WTC11 (cell line): ENCODE measurements around the gene CTRB1. TPM values are rescaled to one million over a fixed set of nuclear protein-coding genes. Genes with fewer than 3 reads are reported as not detected.

Source experiments
- ATAC-seq: fragments of 200-7000 bp; cut with Tn5 transposase; 2 replicates; pipeline ENCODE4 v1.10.0; 2021; ENCODE audit warnings: mild to moderate bottlenecking, moderate library complexity
- CTCF ChIA-PET: fragments of 300-600 bp; sonication (Branson Sonifier 250); formaldehyde crosslinking; loops from one replicate; lab custom pipeline; 2021; ENCODE audit warnings: antibody characterized with exemption; lab: Charles Lee
- POLR2A ChIA-PET: fragments of 350-600 bp; sonication (Branson Sonifier 250); formaldehyde crosslinking; loops from one replicate; lab custom pipeline; 2021; ENCODE audit warnings: antibody characterized with exemption; lab: Charles Lee
- DNase-seq: peaks from one replicate; pipeline ENCODE4 v3.0.0; 2021; ENCODE audit warnings: low spot score
- H3K27ac Mint-ChIP-seq: 2 replicates; pipeline ENCODE4 v1.8.0; 2021; ENCODE audit warnings: mixed read lengths
- H3K27me3 Mint-ChIP-seq: 2 replicates; pipeline ENCODE4 v1.8.0; 2021; ENCODE audit warnings: low read depth, mild to moderate bottlenecking, moderate library complexity, mixed read lengths
- H3K36me3 Mint-ChIP-seq: 2 replicates; pipeline ENCODE4 v1.8.0; 2021; ENCODE audit warnings: mixed read lengths
- H3K4me1 Mint-ChIP-seq: 2 replicates; pipeline ENCODE4 v1.8.0; 2022; ENCODE audit warnings: mixed read lengths
- H3K4me3 Mint-ChIP-seq: 2 replicates; pipeline ENCODE4 v1.8.0; 2021; ENCODE audit warnings: mild to moderate bottlenecking, moderate library complexity, mixed read lengths
- H3K9me3 Mint-ChIP-seq: 2 replicates; pipeline ENCODE4 v1.8.0; 2021; ENCODE audit warnings: mixed read lengths
- CREB1 ChIP-seq: sonication (generic); formaldehyde crosslinking; IDR thresholded peaks from 2 replicates; pipeline ENCODE4 v1.8.0; 2023; ENCODE audit warnings: mild to moderate bottlenecking, missing genetic modification reagents
- ELF4 ChIP-seq: sonication (generic); formaldehyde crosslinking; IDR thresholded peaks from 2 replicates; pipeline ENCODE4 v1.8.1; 2022; ENCODE audit warnings: low read depth, mild to moderate bottlenecking, moderate library complexity, missing genetic modification reagents
- GABPB1 ChIP-seq: sonication (generic); formaldehyde crosslinking; IDR thresholded peaks from 2 replicates; pipeline ENCODE4 v1.8.1; 2023; ENCODE audit warnings: mild to moderate bottlenecking, missing genetic modification reagents
- GTF2I ChIP-seq: fragments of 250-450 bp; sonication (Bioruptor Pico); conservative IDR thresholded peaks from 2 replicates; pipeline ENCODE4 v1.4.0; 2021; ENCODE audit warnings: mild to moderate bottlenecking
- KAT7 ChIP-seq: sonication (generic); formaldehyde crosslinking; IDR thresholded peaks from 2 replicates; pipeline ENCODE4 v1.8.1; 2023; ENCODE audit warnings: missing genetic modification reagents, mild to moderate bottlenecking, borderline replicate concordance
- NFYB ChIP-seq: sonication (generic); formaldehyde crosslinking; conservative IDR thresholded peaks from 2 replicates; pipeline ENCODE4 v1.8.0; 2022; ENCODE audit warnings: low read depth, missing genetic modification reagents
- NR1H2 ChIP-seq: sonication (generic); formaldehyde crosslinking; IDR thresholded peaks from 2 replicates; pipeline ENCODE4 v1.9.0; 2021; ENCODE audit warnings: mild to moderate bottlenecking, moderate library complexity, missing genetic modification reagents
- RORB ChIP-seq: fragments of 250-450 bp; sonication (Bioruptor Pico); IDR thresholded peaks from 2 replicates; pipeline ENCODE4 v1.9.0; 2021; ENCODE audit warnings: mild to moderate bottlenecking
- SMAD3 ChIP-seq: sonication (generic); formaldehyde crosslinking; IDR thresholded peaks from 2 replicates; pipeline ENCODE4 v1.8.0; 2022; ENCODE audit warnings: missing genetic modification reagents, mild to moderate bottlenecking, borderline replicate concordance
- SOX15 ChIP-seq: fragments of 250-450 bp; sonication (Bioruptor Pico); IDR thresholded peaks from 2 replicates; pipeline ENCODE4 v1.9.0; 2021; ENCODE audit warnings: mild to moderate bottlenecking
- SP1 ChIP-seq: sonication (generic); formaldehyde crosslinking; conservative IDR thresholded peaks from 2 replicates; pipeline ENCODE4 v1.8.1; 2022; ENCODE audit warnings: missing genetic modification reagents
- TEAD1 ChIP-seq: sonication (generic); formaldehyde crosslinking; IDR thresholded peaks from 2 replicates; pipeline ENCODE4 v1.8.0; 2022; ENCODE audit warnings: mild to moderate bottlenecking, missing genetic modification reagents
- ZNF317 ChIP-seq: sonication (generic); formaldehyde crosslinking; IDR thresholded peaks from 2 replicates; pipeline ENCODE4 v1.8.1; 2023; ENCODE audit warnings: low read depth, mild to moderate bottlenecking, moderate library complexity, missing genetic modification reagents, borderline replicate concordance
- total RNA-seq: library from RNA; stranded (reverse); gene quantifications from 3 replicates; pipeline ENCODE4 v1.2.3, GENCODE V29; 2021
- TF ChIP-seq, protein P1 (sequence below): fragments of 250-450 bp; sonication (Bioruptor Pico); IDR thresholded peaks from 2 replicates; pipeline ENCODE4 v1.9.0; 2021; ENCODE audit warnings: mild to moderate bottlenecking
- TF ChIP-seq, protein P2 (sequence below): sonication (generic); formaldehyde crosslinking; IDR thresholded peaks from 2 replicates; pipeline ENCODE4 v1.8.0; 2022; ENCODE audit warnings: mild to moderate bottlenecking, missing genetic modification reagents
- TF ChIP-seq, protein P3 (sequence below): fragments of 250-450 bp; sonication (Bioruptor Pico); IDR thresholded peaks from 2 replicates; pipeline ENCODE4 v1.9.0; 2021; ENCODE audit warnings: mild to moderate bottlenecking
- TF ChIP-seq, protein P4 (sequence below): sonication (generic); formaldehyde crosslinking; IDR thresholded peaks from 2 replicates; pipeline ENCODE4 v1.8.1; 2022; ENCODE audit warnings: low read depth, mild to moderate bottlenecking, moderate library complexity, missing genetic modification reagents, borderline replicate concordance

Gene CTRB1
- total RNA-seq, 1 experiment from 2014 or later, result 3.9 TPM

DNA sequence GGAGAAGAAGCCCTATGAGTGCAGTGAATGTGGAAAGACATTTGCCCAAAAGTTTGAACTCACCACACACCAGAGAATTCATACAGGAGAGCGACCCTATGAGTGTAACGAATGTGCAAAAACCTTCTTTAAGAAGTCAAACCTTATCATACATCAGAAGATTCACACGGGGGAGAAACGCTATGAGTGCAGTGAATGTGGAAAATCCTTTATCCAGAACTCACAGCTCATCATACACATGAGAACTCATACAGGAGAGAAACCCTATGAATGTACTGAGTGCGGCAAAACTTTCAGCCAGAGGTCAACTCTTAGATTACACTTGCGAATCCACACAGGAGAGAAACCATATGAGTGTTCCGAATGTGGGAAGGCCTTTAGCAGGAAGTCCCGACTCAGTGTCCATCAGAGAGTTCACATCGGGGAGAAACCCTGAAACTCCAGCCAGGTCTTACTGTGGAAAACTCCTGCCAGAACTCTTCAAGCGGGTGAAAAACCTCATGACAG is 48.8 kb upstream of the CTRB1 start (continued):
- TF ChIP-seq, protein P1, sequence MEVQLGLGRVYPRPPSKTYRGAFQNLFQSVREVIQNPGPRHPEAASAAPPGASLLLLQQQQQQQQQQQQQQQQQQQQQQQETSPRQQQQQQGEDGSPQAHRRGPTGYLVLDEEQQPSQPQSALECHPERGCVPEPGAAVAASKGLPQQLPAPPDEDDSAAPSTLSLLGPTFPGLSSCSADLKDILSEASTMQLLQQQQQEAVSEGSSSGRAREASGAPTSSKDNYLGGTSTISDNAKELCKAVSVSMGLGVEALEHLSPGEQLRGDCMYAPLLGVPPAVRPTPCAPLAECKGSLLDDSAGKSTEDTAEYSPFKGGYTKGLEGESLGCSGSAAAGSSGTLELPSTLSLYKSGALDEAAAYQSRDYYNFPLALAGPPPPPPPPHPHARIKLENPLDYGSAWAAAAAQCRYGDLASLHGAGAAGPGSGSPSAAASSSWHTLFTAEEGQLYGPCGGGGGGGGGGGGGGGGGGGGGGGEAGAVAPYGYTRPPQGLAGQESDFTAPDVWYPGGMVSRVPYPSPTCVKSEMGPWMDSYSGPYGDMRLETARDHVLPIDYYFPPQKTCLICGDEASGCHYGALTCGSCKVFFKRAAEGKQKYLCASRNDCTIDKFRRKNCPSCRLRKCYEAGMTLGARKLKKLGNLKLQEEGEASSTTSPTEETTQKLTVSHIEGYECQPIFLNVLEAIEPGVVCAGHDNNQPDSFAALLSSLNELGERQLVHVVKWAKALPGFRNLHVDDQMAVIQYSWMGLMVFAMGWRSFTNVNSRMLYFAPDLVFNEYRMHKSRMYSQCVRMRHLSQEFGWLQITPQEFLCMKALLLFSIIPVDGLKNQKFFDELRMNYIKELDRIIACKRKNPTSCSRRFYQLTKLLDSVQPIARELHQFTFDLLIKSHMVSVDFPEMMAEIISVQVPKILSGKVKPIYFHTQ (CRISPR knock-in tag), result no peak
- TF ChIP-seq CREB1 (CRISPR knock-in tag), result no peak
- no peak for TF ChIP-seq SOX15 (CRISPR knock-in tag)
- no peak for TF ChIP-seq ZNF317 (CRISPR knock-in tag)
- TF ChIP-seq SMAD3 (CRISPR knock-in tag), result no peak
- TF ChIP-seq, protein P2, sequence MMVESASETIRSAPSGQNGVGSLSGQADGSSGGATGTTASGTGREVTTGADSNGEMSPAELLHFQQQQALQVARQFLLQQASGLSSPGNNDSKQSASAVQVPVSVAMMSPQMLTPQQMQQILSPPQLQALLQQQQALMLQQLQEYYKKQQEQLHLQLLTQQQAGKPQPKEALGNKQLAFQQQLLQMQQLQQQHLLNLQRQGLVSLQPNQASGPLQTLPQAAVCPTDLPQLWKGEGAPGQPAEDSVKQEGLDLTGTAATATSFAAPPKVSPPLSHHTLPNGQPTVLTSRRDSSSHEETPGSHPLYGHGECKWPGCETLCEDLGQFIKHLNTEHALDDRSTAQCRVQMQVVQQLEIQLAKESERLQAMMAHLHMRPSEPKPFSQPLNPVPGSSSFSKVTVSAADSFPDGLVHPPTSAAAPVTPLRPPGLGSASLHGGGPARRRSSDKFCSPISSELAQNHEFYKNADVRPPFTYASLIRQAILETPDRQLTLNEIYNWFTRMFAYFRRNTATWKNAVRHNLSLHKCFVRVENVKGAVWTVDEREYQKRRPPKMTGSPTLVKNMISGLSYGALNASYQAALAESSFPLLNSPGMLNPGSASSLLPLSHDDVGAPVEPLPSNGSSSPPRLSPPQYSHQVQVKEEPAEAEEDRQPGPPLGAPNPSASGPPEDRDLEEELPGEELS, result no peak
- TF ChIP-seq RORB, result no peak
- no peak for TF ChIP-seq GTF2I (CRISPR knock-in tag)
- no peak for TF ChIP-seq ELF4

GRCh38 chr16:75172578-75172977 is 46.2 kb upstream of the CTRB1 start:
- DNase-seq (no peak), ATAC-seq (no peak)
- no peak for TF ChIP-seq KAT7 (CRISPR knock-in tag)
- H3K36me3 Mint-ChIP-seq, result peaks cover 77% of the 10 kb centered on the region
- no peaks in the 10 kb centered on the region for H3K4me1 Mint-ChIP-seq
- no peak overlapping the region for H3K4me3 Mint-ChIP-seq
- no peak overlapping the region for H3K27ac Mint-ChIP-seq
- peaks cover 84% of the 10 kb centered on the region for H3K9me3 Mint-ChIP-seq
- CTCF ChIA-PET, result interaction anchor here (1.1 kb wide), 1 partner anchor 26 kb away, joined by 3 read pairs; no protein-coding TSS in a partner anchor
- POLR2A ChIA-PET, result no interaction called here
- peaks cover 5% of the 10 kb centered on the region for H3K27me3 Mint-ChIP-seq

- POLR2A ChIA-PET, result no interaction called here
- TF ChIP-seq NFYB, result no peak
- TF ChIP-seq, protein P3, sequence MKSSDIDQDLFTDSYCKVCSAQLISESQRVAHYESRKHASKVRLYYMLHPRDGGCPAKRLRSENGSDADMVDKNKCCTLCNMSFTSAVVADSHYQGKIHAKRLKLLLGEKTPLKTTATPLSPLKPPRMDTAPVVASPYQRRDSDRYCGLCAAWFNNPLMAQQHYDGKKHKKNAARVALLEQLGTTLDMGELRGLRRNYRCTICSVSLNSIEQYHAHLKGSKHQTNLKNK, result no peak
- no peak for TF ChIP-seq NR1H2
- TF ChIP-seq GABPB1 (CRISPR knock-in tag), result no peak
- TF ChIP-seq TEAD1, result no peak
- TF ChIP-seq SP1 (CRISPR knock-in tag), result no peak
- TF ChIP-seq, protein P4, sequence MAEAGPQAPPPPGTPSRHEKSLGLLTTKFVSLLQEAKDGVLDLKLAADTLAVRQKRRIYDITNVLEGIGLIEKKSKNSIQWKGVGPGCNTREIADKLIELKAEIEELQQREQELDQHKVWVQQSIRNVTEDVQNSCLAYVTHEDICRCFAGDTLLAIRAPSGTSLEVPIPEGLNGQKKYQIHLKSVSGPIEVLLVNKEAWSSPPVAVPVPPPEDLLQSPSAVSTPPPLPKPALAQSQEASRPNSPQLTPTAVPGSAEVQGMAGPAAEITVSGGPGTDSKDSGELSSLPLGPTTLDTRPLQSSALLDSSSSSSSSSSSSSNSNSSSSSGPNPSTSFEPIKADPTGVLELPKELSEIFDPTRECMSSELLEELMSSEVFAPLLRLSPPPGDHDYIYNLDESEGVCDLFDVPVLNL (CRISPR knock-in tag), result no peak
- TF ChIP-seq, all 79 proteins: peak for 0
- peaks cover 5% of the 10 kb centered on the region for H3K27me3 Mint-ChIP-seq
- H3K36me3 Mint-ChIP-seq, result peaks cover 52% of the 10 kb centered on the region
- peaks cover 70% of the 10 kb centered on the region for H3K9me3 Mint-ChIP-seq
- ATAC-seq (no peak), DNase-seq (no peak)
- H3K27ac Mint-ChIP-seq, result no peak overlapping the region
- H3K4me3 Mint-ChIP-seq, result no peak overlapping the region
- CTCF ChIA-PET, result no interaction called here
- H3K4me1 Mint-ChIP-seq, result no peaks in the 10 kb centered on the region
Measured at GRCh38 chr16:75175074-75175473, 43.7 kb upstream of the CTRB1 start.
